Measurements from ENCODE around the gene RDH13.
"Not testable (repeated sequence)": the region's sequence is repeated elsewhere in the genome, so short reads cannot be mapped to it uniquely, and the experiment has no call there.

The RDH13 gene

GRCh38 chr19:55012306-55012705 is 50.6 kb downstream of the RDH13 start:
- Histone ChIP-seq H3K4me1 (ENCODE audit: control insufficient read depth, insufficient read depth, low read length, unreplicated experiment) (no peaks in the 10 kb centered on the region), H3K79me2 (ENCODE audit: control insufficient read depth, insufficient read depth, low read length, unreplicated experiment) (no peaks in the 10 kb centered on the region), H3K27me3 (ENCODE audit: insufficient read depth, low read length) (no peaks in the 10 kb centered on the region), H2AFZ (ENCODE audit: low read length, unreplicated experiment) (no peak overlapping the region), H3K4me3 (ENCODE audit: low read depth, low read length) (no peak overlapping the region), H3K27ac (ENCODE audit: low read depth, low read length) (no peak overlapping the region), H3K36me3 (ENCODE audit: insufficient read depth, low read length) (no peaks in the 10 kb centered on the region)

DNA sequence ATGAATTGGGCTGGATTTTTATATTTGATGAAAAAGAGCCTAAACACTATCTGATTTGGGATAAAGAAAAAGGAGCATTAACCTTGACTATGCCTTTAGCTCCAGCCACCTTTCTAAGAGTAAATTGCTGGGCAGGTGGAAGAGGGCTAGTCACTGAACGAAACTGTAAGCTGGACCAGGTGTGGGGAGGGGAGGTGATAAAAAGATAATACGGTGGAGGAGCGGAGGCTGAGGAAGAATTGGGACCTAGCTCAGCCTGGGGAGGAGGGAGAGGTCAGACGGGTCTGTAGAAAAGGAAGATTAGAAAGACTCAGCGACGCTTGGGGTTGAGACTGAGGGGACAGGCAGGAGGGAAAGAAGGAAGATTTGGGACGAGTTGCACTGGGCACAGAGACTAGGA is 52.4 kb downstream of the RDH13 start:
- not testable (repeated sequence) for H3K4me1 ChIP-seq (ENCODE audit: control insufficient read depth, insufficient read depth, low read length, unreplicated experiment); H2AFZ ChIP-seq (ENCODE audit: low read length, unreplicated experiment); H3K79me2 ChIP-seq (ENCODE audit: control insufficient read depth, insufficient read depth, low read length, unreplicated experiment); H3K27me3 ChIP-seq (ENCODE audit: insufficient read depth, low read length); H3K36me3 ChIP-seq (ENCODE audit: insufficient read depth, low read length); H3K27ac ChIP-seq (ENCODE audit: low read depth, low read length); H3K4me3 ChIP-seq (ENCODE audit: low read depth, low read length)

- H2AFZ ChIP-seq (ENCODE audit: low read length, unreplicated experiment); H3K27me3 ChIP-seq (ENCODE audit: insufficient read depth, low read length); H3K79me2 ChIP-seq (ENCODE audit: control insufficient read depth, insufficient read depth, low read length, unreplicated experiment); H3K4me3 ChIP-seq (ENCODE audit: low read depth, low read length); H3K27ac ChIP-seq (ENCODE audit: low read depth, low read length); H3K4me1 ChIP-seq (ENCODE audit: control insufficient read depth, insufficient read depth, low read length, unreplicated experiment); H3K36me3 ChIP-seq (ENCODE audit: insufficient read depth, low read length): not testable (repeated sequence)
Observed at GRCh38 chr19:55008781-55009180, 54.2 kb downstream of the RDH13 start.

- not testable (repeated sequence) for H3K27me3 ChIP-seq (ENCODE audit: insufficient read depth, low read length); H3K4me3 ChIP-seq (ENCODE audit: low read depth, low read length); H3K4me1 ChIP-seq (ENCODE audit: control insufficient read depth, insufficient read depth, low read length, unreplicated experiment); H2AFZ ChIP-seq (ENCODE audit: low read length, unreplicated experiment); H3K79me2 ChIP-seq (ENCODE audit: control insufficient read depth, insufficient read depth, low read length, unreplicated experiment); H3K36me3 ChIP-seq (ENCODE audit: insufficient read depth, low read length); H3K27ac ChIP-seq (ENCODE audit: low read depth, low read length)
Observed at GRCh38 chr19:55008189-55008588, 54.8 kb downstream of the RDH13 start.

DNA sequence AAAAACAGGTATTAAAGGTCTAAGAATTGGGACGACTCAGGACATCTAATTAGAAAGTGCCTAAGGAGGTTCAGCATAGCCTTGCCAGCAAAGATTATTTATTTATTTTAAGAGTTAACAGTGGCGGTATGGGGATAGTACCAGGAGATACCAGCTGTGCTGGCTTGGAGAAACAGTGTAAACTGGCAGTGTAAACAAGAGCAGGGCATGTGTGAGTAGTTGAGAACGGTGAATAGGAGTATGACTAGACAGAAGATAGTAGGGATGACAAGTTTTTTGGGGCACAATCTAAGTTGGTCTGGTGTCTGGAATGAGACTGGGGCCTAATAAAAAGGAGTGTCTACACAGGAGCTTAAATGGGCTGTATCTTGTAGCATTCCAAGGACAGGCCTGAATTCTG is 55.4 kb downstream of the RDH13 start:
- not testable (repeated sequence) for H3K4me3 ChIP-seq (ENCODE audit: low read depth, low read length); H2AFZ ChIP-seq (ENCODE audit: low read length, unreplicated experiment); H3K79me2 ChIP-seq (ENCODE audit: control insufficient read depth, insufficient read depth, low read length, unreplicated experiment); H3K27ac ChIP-seq (ENCODE audit: low read depth, low read length); H3K36me3 ChIP-seq (ENCODE audit: insufficient read depth, low read length); H3K27me3 ChIP-seq (ENCODE audit: insufficient read depth, low read length); H3K4me1 ChIP-seq (ENCODE audit: control insufficient read depth, insufficient read depth, low read length, unreplicated experiment)

GRCh38 chr19:55006795-55007194 is 56.2 kb downstream of the RDH13 start:
- H3K4me3 ChIP-seq (ENCODE audit: low read depth, low read length); H3K27ac ChIP-seq (ENCODE audit: low read depth, low read length): not testable (repeated sequence)

DNA sequence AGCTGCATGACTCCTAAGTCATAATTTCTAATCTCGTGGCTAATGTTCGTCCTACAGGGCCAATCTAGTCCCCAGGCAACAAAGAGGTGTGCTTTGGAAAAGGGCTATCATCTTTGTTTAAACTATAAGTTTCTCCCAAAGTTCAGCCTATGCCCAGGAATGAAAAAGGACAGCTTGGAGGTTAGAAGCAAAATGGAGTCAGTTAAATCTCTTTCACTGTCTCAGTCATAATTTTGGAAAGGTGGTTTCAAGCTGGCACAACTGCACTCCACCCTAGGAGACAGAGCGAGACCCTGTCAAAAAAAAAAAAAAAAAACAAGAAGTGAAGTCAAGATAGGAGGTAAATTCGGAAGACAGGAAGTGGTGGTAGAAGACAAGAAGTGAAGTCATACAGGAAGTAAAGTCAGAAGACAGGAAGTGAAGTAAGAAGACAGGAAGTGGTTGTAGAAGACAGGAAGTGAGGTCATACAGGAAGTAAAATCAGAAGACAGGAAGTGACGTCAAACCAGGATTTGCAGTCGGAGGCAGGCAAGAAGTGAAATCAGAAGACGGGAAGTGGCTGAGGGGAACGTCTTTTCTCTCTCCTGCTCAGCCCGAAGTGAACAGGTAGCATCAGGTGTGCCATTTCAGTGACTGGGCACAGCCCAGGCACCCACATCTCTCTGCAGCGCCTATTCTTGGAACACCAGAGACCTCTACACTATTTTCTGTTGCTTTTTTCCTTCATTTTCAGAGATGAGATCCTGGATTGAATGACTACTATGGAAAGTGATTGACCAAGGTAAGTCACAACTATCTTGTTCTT is 57.1 kb downstream of the RDH13 start:
- Histone ChIP-seq H3K4me3 (ENCODE audit: low read depth, low read length) (no peak overlapping the region), H3K79me2 (ENCODE audit: control insufficient read depth, insufficient read depth, low read length, unreplicated experiment) (no peaks in the 10 kb centered on the region), H2AFZ (ENCODE audit: low read length, unreplicated experiment) (no peak overlapping the region), H3K27ac (ENCODE audit: low read depth, low read length) (no peak overlapping the region), H3K36me3 (ENCODE audit: insufficient read depth, low read length) (no peaks in the 10 kb centered on the region), H3K27me3 (ENCODE audit: insufficient read depth, low read length) (no peaks in the 10 kb centered on the region), H3K4me1 (ENCODE audit: control insufficient read depth, insufficient read depth, low read length, unreplicated experiment) (no peaks in the 10 kb centered on the region)

More at GRCh38 chr19:55006795-55007194, 56.2 kb downstream of the RDH13 start:
- not testable (repeated sequence) for H2AFZ ChIP-seq (ENCODE audit: low read length, unreplicated experiment); H3K4me1 ChIP-seq (ENCODE audit: control insufficient read depth, insufficient read depth, low read length, unreplicated experiment); H3K79me2 ChIP-seq (ENCODE audit: control insufficient read depth, insufficient read depth, low read length, unreplicated experiment); H3K36me3 ChIP-seq (ENCODE audit: insufficient read depth, low read length); H3K27me3 ChIP-seq (ENCODE audit: insufficient read depth, low read length)

DNA sequence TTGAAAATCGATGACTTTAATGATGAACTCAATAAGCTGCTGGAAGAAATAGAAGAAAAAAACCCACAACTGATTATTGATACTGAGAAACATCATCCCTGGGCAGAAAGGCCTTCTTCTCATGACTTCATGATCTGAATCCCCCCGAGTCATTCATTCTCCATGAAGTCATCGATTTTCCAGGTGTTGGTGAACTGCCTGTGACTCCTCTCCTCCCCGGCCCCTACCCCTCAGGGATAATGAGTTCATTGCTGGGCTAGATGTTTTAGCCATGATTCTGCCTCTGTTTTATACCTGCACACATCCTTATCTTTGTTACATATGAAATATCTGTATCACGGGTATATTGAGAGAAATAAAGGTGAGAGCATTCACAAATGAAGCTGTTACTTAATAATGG is 62.2 kb downstream of the RDH13 start:
- H3K79me2 ChIP-seq (ENCODE audit: control insufficient read depth, insufficient read depth, low read length, unreplicated experiment) = no peaks in the 10 kb centered on the region
- no peaks in the 10 kb centered on the region for H3K36me3 ChIP-seq (ENCODE audit: insufficient read depth, low read length)
- no peaks in the 10 kb centered on the region for H3K4me1 ChIP-seq (ENCODE audit: control insufficient read depth, insufficient read depth, low read length, unreplicated experiment)
- H2AFZ ChIP-seq (ENCODE audit: low read length, unreplicated experiment) = no peak overlapping the region
- no peak overlapping the region for H3K27ac ChIP-seq (ENCODE audit: low read depth, low read length)
- no peaks in the 10 kb centered on the region for H3K27me3 ChIP-seq (ENCODE audit: insufficient read depth, low read length)
- H3K4me3 ChIP-seq (ENCODE audit: low read depth, low read length) = no peak overlapping the region

DNA sequence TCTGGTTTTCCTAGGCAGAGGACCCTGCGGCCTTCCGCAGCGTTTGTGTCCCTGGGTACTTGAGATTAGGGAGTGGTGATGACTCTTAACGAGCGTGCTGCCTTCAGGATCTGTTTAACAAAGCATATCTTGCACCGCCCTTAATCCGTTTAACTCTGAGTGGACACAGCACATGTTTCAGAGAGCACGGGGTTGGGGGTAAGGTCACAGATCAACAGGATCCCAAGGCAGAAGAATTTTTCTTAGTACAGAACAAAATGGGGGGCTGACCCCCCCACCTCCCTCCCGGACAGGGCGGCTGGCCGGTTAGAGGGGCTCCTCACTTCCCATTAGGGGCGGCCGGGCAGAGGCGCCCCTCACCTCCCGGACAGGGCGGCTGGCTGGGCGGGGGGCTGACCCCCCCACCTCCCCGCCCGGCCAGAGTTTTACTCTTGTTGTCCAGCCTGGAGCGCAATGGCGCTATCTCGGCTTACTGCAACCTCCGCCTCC is 64.2 kb downstream of the RDH13 start:
- H3K4me3 ChIP-seq (ENCODE audit: low read depth, low read length); H3K4me1 ChIP-seq (ENCODE audit: control insufficient read depth, insufficient read depth, low read length, unreplicated experiment); H3K36me3 ChIP-seq (ENCODE audit: insufficient read depth, low read length); H3K27me3 ChIP-seq (ENCODE audit: insufficient read depth, low read length); H3K27ac ChIP-seq (ENCODE audit: low read depth, low read length); H3K79me2 ChIP-seq (ENCODE audit: control insufficient read depth, insufficient read depth, low read length, unreplicated experiment); H2AFZ ChIP-seq (ENCODE audit: low read length, unreplicated experiment): not testable (repeated sequence)

GRCh38 chr19:54995561-54995960 is 67.4 kb downstream of the RDH13 start:
- Histone ChIP-seq H3K36me3 (ENCODE audit: insufficient read depth, low read length) (no peaks in the 10 kb centered on the region), H3K27me3 (ENCODE audit: insufficient read depth, low read length) (no peaks in the 10 kb centered on the region), H3K79me2 (ENCODE audit: control insufficient read depth, insufficient read depth, low read length, unreplicated experiment) (no peaks in the 10 kb centered on the region), H3K4me1 (ENCODE audit: control insufficient read depth, insufficient read depth, low read length, unreplicated experiment) (no peaks in the 10 kb centered on the region), H3K27ac (ENCODE audit: low read depth, low read length) (no peak overlapping the region), H3K4me3 (ENCODE audit: low read depth, low read length) (no peak overlapping the region), H2AFZ (ENCODE audit: low read length, unreplicated experiment) (no peak overlapping the region)
